ENCODE data around the gene MEGF11. TPM values are rescaled to one million over a fixed set of nuclear protein-coding genes. Genes with fewer than 3 reads are reported as not detected.

MEGF11 gene
- polyA plus RNA-seq, 3 donors: not detected

DNA sequence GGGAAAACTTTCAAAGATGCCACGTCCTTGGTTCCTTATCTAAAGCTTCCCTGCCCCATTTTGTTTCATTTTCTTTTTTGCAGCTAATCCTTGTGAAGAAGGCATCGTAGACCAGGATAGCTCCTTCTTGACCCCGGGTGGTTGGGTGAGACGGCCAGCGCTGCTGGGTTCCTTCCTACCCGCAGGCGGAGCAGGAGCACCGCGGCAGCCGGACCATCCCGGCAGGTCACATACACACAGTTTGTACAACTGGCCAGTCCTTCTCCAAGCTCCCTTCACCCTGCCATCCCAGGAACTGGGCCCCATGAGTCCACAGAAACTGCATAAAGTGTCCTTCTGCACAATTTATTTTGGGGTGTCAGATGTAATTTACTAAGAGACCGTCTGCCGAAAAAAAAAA, 83.9 kb downstream of the MEGF11 start:
- no peaks in the 10 kb centered on the region for H3K36me3 ChIP-seq (replicated peaks in 1 of 2; ENCODE audit: control insufficient read depth in 1 of 2, insufficient read depth in 2 of 2, low read length in 2 of 2)
- H3K9me3 ChIP-seq (replicated peaks in 1 of 2; ENCODE audit: control insufficient read depth in 1 of 2, insufficient read depth in 1 of 2, low read length in 2 of 2): no peaks in the 10 kb centered on the region
- TF ChIP-seq, protein P1, sequence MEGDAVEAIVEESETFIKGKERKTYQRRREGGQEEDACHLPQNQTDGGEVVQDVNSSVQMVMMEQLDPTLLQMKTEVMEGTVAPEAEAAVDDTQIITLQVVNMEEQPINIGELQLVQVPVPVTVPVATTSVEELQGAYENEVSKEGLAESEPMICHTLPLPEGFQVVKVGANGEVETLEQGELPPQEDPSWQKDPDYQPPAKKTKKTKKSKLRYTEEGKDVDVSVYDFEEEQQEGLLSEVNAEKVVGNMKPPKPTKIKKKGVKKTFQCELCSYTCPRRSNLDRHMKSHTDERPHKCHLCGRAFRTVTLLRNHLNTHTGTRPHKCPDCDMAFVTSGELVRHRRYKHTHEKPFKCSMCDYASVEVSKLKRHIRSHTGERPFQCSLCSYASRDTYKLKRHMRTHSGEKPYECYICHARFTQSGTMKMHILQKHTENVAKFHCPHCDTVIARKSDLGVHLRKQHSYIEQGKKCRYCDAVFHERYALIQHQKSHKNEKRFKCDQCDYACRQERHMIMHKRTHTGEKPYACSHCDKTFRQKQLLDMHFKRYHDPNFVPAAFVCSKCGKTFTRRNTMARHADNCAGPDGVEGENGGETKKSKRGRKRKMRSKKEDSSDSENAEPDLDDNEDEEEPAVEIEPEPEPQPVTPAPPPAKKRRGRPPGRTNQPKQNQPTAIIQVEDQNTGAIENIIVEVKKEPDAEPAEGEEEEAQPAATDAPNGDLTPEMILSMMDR (IDR thresholded peaks at IDR 0.05): no peak
- Mint-ChIP-seq H3K9me3 (no peaks in the 10 kb centered on the region), H3K27me3 (ENCODE audit: low read depth in 3 of 3) (peaks cover 5 to 20% (median 9%) of the 10 kb centered on the region in 3 donors), H3K4me3 (no peak overlapping the region), H3K36me3 (no peaks in the 10 kb centered on the region), H3K27ac (no peak overlapping the region), H3K4me1 (no peaks in the 10 kb centered on the region)
- intact Hi-C loops (cut with micrococcal nuclease): no loop called here
- H3K4me3 ChIP-seq (replicated peaks in 1 of 3; ENCODE audit: low read depth in 2 of 3, low read length in 3 of 3): no peak overlapping the region
- no peaks in the 10 kb centered on the region for H4K20me1 ChIP-seq (ENCODE audit: insufficient read depth, low read length)
- H3K79me2 ChIP-seq (ENCODE audit: insufficient read depth, low read length): no peaks in the 10 kb centered on the region
- H2AFZ ChIP-seq (ENCODE audit: insufficient read depth, low read depth, low read length, poor library complexity, severe bottlenecking): no peak overlapping the region
- no peak overlapping the region for H3K27ac ChIP-seq (ENCODE audit: low read depth in 1 of 2, low read length in 2 of 2)
- H3K9ac ChIP-seq (ENCODE audit: insufficient read depth, low read length, poor library complexity, severe bottlenecking): no peak overlapping the region
- no peaks in the 10 kb centered on the region for H3K4me1 ChIP-seq (ENCODE audit: control insufficient read depth in 1 of 2, insufficient read depth in 2 of 2, low read length in 2 of 2)
- H3K4me2 ChIP-seq (replicated peaks; ENCODE audit: extremely low read depth, low read length, poor library complexity, severe bottlenecking): no peak overlapping the region
- WGBS (ENCODE audit: insufficient coverage): 94% methylated on average over 11 of the region's 13 CpGs
- DNase-seq: no peak
- no peaks in the 10 kb centered on the region for H3K27me3 ChIP-seq (ENCODE audit: control insufficient read depth in 2 of 2, insufficient read depth in 2 of 2, low read length in 2 of 2)

DNA sequence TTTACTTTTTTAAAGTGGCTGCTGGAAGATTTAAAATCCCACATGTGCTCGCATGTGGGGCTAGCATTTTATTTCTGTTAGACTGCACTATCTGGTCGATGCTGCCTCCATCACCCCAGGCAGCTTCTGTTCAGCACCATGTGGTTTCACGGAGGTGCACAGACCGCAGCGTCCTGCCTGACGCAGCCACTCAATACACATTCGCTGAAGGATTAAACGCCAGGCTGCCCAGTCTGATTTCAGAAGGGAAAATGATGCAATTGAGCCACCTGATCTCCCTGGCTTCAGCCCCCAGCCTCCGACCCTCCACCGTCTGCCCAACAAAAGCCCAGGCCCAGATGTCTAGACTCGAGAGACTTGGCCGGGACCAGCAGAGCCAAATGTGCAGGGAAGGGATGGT, 84.5 kb downstream of the MEGF11 start:
- no peak overlapping the region for H3K27ac Mint-ChIP-seq
- H3K79me2 ChIP-seq (ENCODE audit: insufficient read depth, low read length): no peaks in the 10 kb centered on the region
- no peak for DNase-seq
- H3K27ac ChIP-seq (ENCODE audit: low read depth in 1 of 2, low read length in 2 of 2): no peak overlapping the region
- no peaks in the 10 kb centered on the region for H3K9me3 Mint-ChIP-seq
- H3K36me3 Mint-ChIP-seq: no peaks in the 10 kb centered on the region
- no peak overlapping the region for H3K9ac ChIP-seq (ENCODE audit: insufficient read depth, low read length, poor library complexity, severe bottlenecking)
- H3K4me2 ChIP-seq (replicated peaks; ENCODE audit: extremely low read depth, low read length, poor library complexity, severe bottlenecking): no peak overlapping the region
- TF ChIP-seq, protein P1 (IDR thresholded peaks at IDR 0.05): no peak
- no peaks in the 10 kb centered on the region for H4K20me1 ChIP-seq (ENCODE audit: insufficient read depth, low read length)
- H3K4me3 ChIP-seq (replicated peaks in 1 of 3; ENCODE audit: low read depth in 2 of 3, low read length in 3 of 3): no peak overlapping the region
- H3K4me1 Mint-ChIP-seq: no peaks in the 10 kb centered on the region
- H3K27me3 ChIP-seq (ENCODE audit: control insufficient read depth in 2 of 2, insufficient read depth in 2 of 2, low read length in 2 of 2): no peaks in the 10 kb centered on the region
- H3K36me3 ChIP-seq (replicated peaks in 1 of 2; ENCODE audit: control insufficient read depth in 1 of 2, insufficient read depth in 2 of 2, low read length in 2 of 2): no peaks in the 10 kb centered on the region
- H2AFZ ChIP-seq (ENCODE audit: insufficient read depth, low read depth, low read length, poor library complexity, severe bottlenecking): no peak overlapping the region
- H3K27me3 Mint-ChIP-seq (ENCODE audit: low read depth in 3 of 3): peaks cover 0 to 18% (median 9%) of the 10 kb centered on the region in 3 donors
- no peaks in the 10 kb centered on the region for H3K4me1 ChIP-seq (ENCODE audit: control insufficient read depth in 1 of 2, insufficient read depth in 2 of 2, low read length in 2 of 2)
- WGBS (ENCODE audit: insufficient coverage): 78% methylated on average over 11 of the region's 12 CpGs
- intact Hi-C loops (cut with micrococcal nuclease): no loop called here
- H3K4me3 Mint-ChIP-seq: no peak overlapping the region
- no peaks in the 10 kb centered on the region for H3K9me3 ChIP-seq (replicated peaks in 1 of 2; ENCODE audit: control insufficient read depth in 1 of 2, insufficient read depth in 1 of 2, low read length in 2 of 2)
